SIG-M5 treated with dmso at 0.1 percent for 504 hours (cell line): Measurements from ENCODE around the gene RALGAPA1.

Experiments
- DNase-seq: peaks from one replicate; lab custom pipeline; 2025; ENCODE audit not compliant: unreplicated experiment; lab: John Stamatoyannopoulos, UW

RALGAPA1 gene

GRCh38 chr14:35499180-35499579 is 309.9 kb downstream of the RALGAPA1 start:
- DNase-seq, result no peak

DNA sequence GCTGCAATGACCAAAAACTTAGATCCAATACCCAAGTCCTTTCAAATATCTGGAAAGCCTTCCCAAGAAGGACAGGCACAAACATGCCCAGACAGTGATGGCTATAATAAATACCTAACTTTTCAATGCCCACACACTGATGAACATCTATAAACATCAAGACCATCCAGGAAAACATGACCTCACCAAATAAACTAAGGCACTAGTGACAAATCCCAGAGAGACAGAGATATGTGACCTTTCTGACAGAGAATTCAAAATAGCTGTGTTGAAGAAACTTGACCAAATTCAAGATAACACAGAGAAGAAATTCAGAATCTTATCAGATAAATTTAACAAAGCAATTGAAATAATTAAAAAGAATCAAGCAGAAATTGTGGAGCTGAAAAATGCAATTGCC is 313.8 kb downstream of the RALGAPA1 start:
- no peak for DNase-seq

GRCh38 chr14:35492569-35493014 is 316.5 kb downstream of the RALGAPA1 start:
- no peak for DNase-seq
